Thoracic aorta endothelial cell (primary cell): ENCODE results near the gene DEFB119. TPM values are rescaled to one million over a fixed set of nuclear protein-coding genes. Genes with fewer than 3 reads are reported as not detected.

Experiments used
- small RNA-seq: library from RNA; depleted of rRNA; stranded (forward); fragments of <200 nt; gene quantifications from one replicate; pipeline ENCODE3, GENCODE V24; 2012
- total RNA-seq: library from RNA; depleted of rRNA; stranded (reverse); fragments of >200 nt; gene quantifications from 2 replicates; pipeline ENCODE4 v1.2.3, GENCODE V29; 2012

DEFB119 gene
- not detected in 2 replicates for total RNA-seq

DNA sequence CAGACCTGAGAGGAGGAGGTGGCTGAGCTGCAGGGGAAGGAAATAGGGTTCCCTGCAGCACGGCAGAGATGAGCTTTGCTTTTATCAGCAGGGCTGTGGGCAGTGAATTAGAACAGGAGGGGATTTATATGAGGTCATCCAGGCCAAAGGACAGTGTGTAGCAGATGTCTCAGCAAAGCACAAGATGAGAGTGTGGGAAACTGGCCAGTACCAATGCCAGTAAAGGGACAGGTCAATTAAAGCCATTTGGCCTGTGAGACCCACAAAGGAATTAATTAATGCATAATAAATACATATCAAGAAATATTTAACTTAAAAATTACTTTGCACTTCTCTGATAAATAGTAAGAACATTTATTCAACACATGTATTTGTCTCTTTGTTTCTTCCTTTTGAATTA is at the start of gene DEFB119:
DEFB119 (minus strand) TSS at position 101 of the 400 bp plus-strand sequence. CDS start 107 bp downstream, outside the sequence.

DNA sequence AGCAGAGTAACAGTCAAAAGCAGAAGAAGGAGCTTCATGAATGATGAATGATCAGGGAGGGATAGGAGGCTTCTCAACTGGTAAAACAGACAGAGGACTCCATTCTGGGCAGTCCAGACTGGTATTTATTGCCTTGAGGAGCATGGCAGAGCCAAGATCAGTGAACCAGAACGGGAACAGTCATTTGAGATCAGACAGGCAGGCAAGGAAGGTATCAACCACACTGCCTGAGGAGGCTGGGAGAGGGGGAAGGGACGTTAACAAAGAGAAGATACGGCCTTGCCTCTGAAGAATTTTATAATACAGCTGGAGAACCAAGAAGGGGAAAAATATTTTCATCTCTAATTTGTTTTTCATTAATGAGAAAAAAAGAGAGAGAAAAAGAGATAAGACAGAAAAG is 15.7 kb upstream of the DEFB119 start, which contains the start of gene DEFB121:
DEFB121 (minus strand) TSS at position 101 of the 400 bp plus-strand sequence; CDS start at position 38, 63 bp downstream.

GRCh38 chr20:31368301-31368700 is 22.1 kb downstream of the DEFB119 start, which contains the start of gene DEFB118:
Gene DEFB118, plus strand, starts transcription at chr20:31368601. Its CDS starts 50 bp downstream, at chr20:31368651.

Small RNA genes lying within 50 kb of the gene (small RNA-seq; reads per million reads assigned to genes)
- not detected for gene DEFB117
- gene RF00561, result not detected
- not detected for gene RNA5SP480

Other genes with a start within 250 kb of the DEFB119 start
- not detected in 2 replicates for gene DEFB115, start 132.9 kb downstream of the DEFB119 start, total RNA-seq
- gene DEFB116, start 82.0 kb downstream of the DEFB119 start, total RNA-seq, result not detected in 2 replicates
- not detected in 2 replicates for gene DEFB118, start 22.0 kb downstream of the DEFB119 start, total RNA-seq
- gene DEFB121, start 15.6 kb upstream of the DEFB119 start, total RNA-seq, result not detected in 2 replicates
- gene DEFB123, start 50.0 kb upstream of the DEFB119 start, total RNA-seq, result not detected in 2 replicates
- gene DEFB124, start 84.5 kb upstream of the DEFB119 start, total RNA-seq, result not detected in 2 replicates
- 0.13 and 0.14 TPM in 2 replicates for gene REM1, start 84.7 kb upstream of the DEFB119 start, total RNA-seq
- gene HM13, start 123.9 kb upstream of the DEFB119 start, total RNA-seq, result 85.1 and 106 TPM in 2 replicates
- gene ID1, start 214.7 kb upstream of the DEFB119 start, total RNA-seq, result 151 and 204 TPM in 2 replicates
- gene COX4I2, start 247.3 kb upstream of the DEFB119 start, total RNA-seq, result not detected in 2 replicates